ENCODE measurements around the gene IMMP2L.

Gene IMMP2L

GRCh38 chr7:110827287-110827855 lies 734.9 kb downstream of the IMMP2L start:
- peaks cover 2% of the 10 kb centered on the region for H3K36me3 Mint-ChIP-seq (ENCODE audit: low read depth)
- no peaks in the 10 kb centered on the region for H3K27me3 Mint-ChIP-seq (ENCODE audit: low read depth)
- H3K9me3 Mint-ChIP-seq: peaks cover 3% of the 10 kb centered on the region
- H3K4me1 Mint-ChIP-seq (ENCODE audit: low read depth): no peaks in the 10 kb centered on the region
- no peak overlapping the region for H3K27ac Mint-ChIP-seq
- H3K4me3 Mint-ChIP-seq: no peak overlapping the region

DNA sequence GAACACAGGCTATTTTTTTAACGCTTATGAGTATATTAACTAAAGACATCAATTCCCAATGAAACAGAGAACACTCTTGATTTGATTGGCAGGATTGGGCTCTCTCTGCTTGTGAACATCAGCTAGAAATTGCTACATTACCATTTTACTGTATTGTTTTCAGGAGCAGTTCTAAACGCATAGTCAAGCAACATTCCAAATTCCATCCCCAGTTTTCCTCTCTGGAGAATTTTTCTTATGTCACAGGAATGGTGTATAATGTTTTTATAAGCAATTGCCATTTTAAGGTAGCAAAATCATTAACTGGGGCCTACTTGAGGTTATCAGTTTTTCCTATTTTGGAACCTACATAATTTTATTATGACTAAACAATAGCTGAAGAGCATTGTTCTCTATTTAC lies 748.3 kb downstream of the IMMP2L start:
- no peak overlapping the region for H3K27ac Mint-ChIP-seq
- no peak overlapping the region for H3K4me3 Mint-ChIP-seq
- no peaks in the 10 kb centered on the region for H3K27me3 Mint-ChIP-seq (ENCODE audit: low read depth)
- no peaks in the 10 kb centered on the region for H3K36me3 Mint-ChIP-seq (ENCODE audit: low read depth)
- no peaks in the 10 kb centered on the region for H3K4me1 Mint-ChIP-seq (ENCODE audit: low read depth)
- peaks cover 5% of the 10 kb centered on the region for H3K9me3 Mint-ChIP-seq

DNA sequence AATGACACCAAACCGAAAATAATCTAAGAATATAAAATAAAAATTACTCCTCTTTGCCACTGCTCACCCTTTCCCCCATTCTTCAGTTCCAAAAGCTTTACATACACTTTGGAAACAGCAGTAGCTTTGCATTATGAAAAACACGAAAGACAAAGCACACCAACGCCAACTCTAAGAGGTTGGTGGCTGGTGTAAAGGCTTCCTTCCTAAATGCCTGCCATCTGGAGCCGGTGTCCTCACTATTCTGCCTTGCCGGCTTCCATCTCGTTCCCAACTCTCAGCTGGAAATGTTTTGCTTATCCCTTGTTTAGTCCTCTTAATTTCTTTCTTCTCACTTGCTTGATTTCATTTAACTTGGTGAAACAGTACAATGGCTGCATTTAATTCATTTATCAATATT lies 752.5 kb downstream of the IMMP2L start:
- no peaks in the 10 kb centered on the region for H3K9me3 Mint-ChIP-seq

GRCh38 chr7:110808361-110808760 lies 753.9 kb downstream of the IMMP2L start:
- H3K4me3 Mint-ChIP-seq: no peak overlapping the region
- no peaks in the 10 kb centered on the region for H3K36me3 Mint-ChIP-seq (ENCODE audit: low read depth)
- no peaks in the 10 kb centered on the region for H3K4me1 Mint-ChIP-seq (ENCODE audit: low read depth)
- H3K27me3 Mint-ChIP-seq (ENCODE audit: low read depth): no peaks in the 10 kb centered on the region
- no peak overlapping the region for H3K27ac Mint-ChIP-seq
- peaks cover 1% of the 10 kb centered on the region for H3K9me3 Mint-ChIP-seq

More for the DNA sequence above, 752.5 kb downstream of the IMMP2L start:
- H3K4me3 Mint-ChIP-seq: no peak overlapping the region
- no peaks in the 10 kb centered on the region for H3K36me3 Mint-ChIP-seq (ENCODE audit: low read depth)
- H3K27ac Mint-ChIP-seq: no peak overlapping the region
- H3K4me1 Mint-ChIP-seq (ENCODE audit: low read depth): no peaks in the 10 kb centered on the region
- H3K27me3 Mint-ChIP-seq (ENCODE audit: low read depth): no peaks in the 10 kb centered on the region

GRCh38 chr7:110804501-110804900 lies 757.8 kb downstream of the IMMP2L start:
- Mint-ChIP-seq H3K9me3 (peaks cover 8% of the 10 kb centered on the region), H3K4me3 (no peak overlapping the region), H3K27me3 (ENCODE audit: low read depth) (no peaks in the 10 kb centered on the region), H3K36me3 (ENCODE audit: low read depth) (no peaks in the 10 kb centered on the region), H3K4me1 (ENCODE audit: low read depth) (peaks cover 7% of the 10 kb centered on the region), H3K27ac (no peak overlapping the region)

- H3K27ac Mint-ChIP-seq: no peak overlapping the region
- H3K36me3 Mint-ChIP-seq (ENCODE audit: low read depth): no peaks in the 10 kb centered on the region
Measured at GRCh38 chr7:110803602-110804143, 758.6 kb downstream of the IMMP2L start.

GRCh38 chr7:110801502-110801901 lies 760.8 kb downstream of the IMMP2L start:
- H3K4me3 Mint-ChIP-seq: no peak overlapping the region
- no peaks in the 10 kb centered on the region for H3K27me3 Mint-ChIP-seq (ENCODE audit: low read depth)
- peaks cover 7% of the 10 kb centered on the region for H3K4me1 Mint-ChIP-seq (ENCODE audit: low read depth)
- no peak overlapping the region for H3K27ac Mint-ChIP-seq
- H3K36me3 Mint-ChIP-seq (ENCODE audit: low read depth): no peaks in the 10 kb centered on the region
- peaks cover 8% of the 10 kb centered on the region for H3K9me3 Mint-ChIP-seq

More at GRCh38 chr7:110803602-110804143, 758.6 kb downstream of the IMMP2L start:
- Mint-ChIP-seq H3K9me3 (peaks cover 8% of the 10 kb centered on the region), H3K4me3 (no peak overlapping the region), H3K27me3 (ENCODE audit: low read depth) (no peaks in the 10 kb centered on the region), H3K4me1 (ENCODE audit: low read depth) (peaks cover 7% of the 10 kb centered on the region)

GRCh38 chr7:110800984-110801383 lies 761.3 kb downstream of the IMMP2L start:
- Mint-ChIP-seq H3K27ac (no peak overlapping the region), H3K27me3 (ENCODE audit: low read depth) (no peaks in the 10 kb centered on the region), H3K4me1 (ENCODE audit: low read depth) (peaks cover 7% of the 10 kb centered on the region), H3K4me3 (no peak overlapping the region), H3K9me3 (peaks cover 8% of the 10 kb centered on the region), H3K36me3 (ENCODE audit: low read depth) (no peaks in the 10 kb centered on the region)

- H3K4me1 Mint-ChIP-seq (ENCODE audit: low read depth): peaks cover 7% of the 10 kb centered on the region
- H3K4me3 Mint-ChIP-seq: no peak overlapping the region
- H3K9me3 Mint-ChIP-seq: no peaks in the 10 kb centered on the region
- no peak overlapping the region for H3K27ac Mint-ChIP-seq
- no peaks in the 10 kb centered on the region for H3K36me3 Mint-ChIP-seq (ENCODE audit: low read depth)
- no peaks in the 10 kb centered on the region for H3K27me3 Mint-ChIP-seq (ENCODE audit: low read depth)
Measured at GRCh38 chr7:110797656-110798055, 764.6 kb downstream of the IMMP2L start.

- H3K4me1 Mint-ChIP-seq (ENCODE audit: low read depth): no peaks in the 10 kb centered on the region
- no peaks in the 10 kb centered on the region for H3K27me3 Mint-ChIP-seq (ENCODE audit: low read depth)
- peaks cover 3% of the 10 kb centered on the region for H3K9me3 Mint-ChIP-seq
- H3K36me3 Mint-ChIP-seq (ENCODE audit: low read depth): no peaks in the 10 kb centered on the region
- H3K27ac Mint-ChIP-seq: no peak overlapping the region
- H3K4me3 Mint-ChIP-seq: no peak overlapping the region
Measured at GRCh38 chr7:110790992-110791391, 771.3 kb downstream of the IMMP2L start.

- no peaks in the 10 kb centered on the region for H3K27me3 Mint-ChIP-seq (ENCODE audit: low read depth)
- no peak overlapping the region for H3K27ac Mint-ChIP-seq
- no peak overlapping the region for H3K4me3 Mint-ChIP-seq
- no peaks in the 10 kb centered on the region for H3K9me3 Mint-ChIP-seq
- no peaks in the 10 kb centered on the region for H3K4me1 Mint-ChIP-seq (ENCODE audit: low read depth)
- H3K36me3 Mint-ChIP-seq (ENCODE audit: low read depth): no peaks in the 10 kb centered on the region
Measured at GRCh38 chr7:110786328-110786965, 775.8 kb downstream of the IMMP2L start.

DNA sequence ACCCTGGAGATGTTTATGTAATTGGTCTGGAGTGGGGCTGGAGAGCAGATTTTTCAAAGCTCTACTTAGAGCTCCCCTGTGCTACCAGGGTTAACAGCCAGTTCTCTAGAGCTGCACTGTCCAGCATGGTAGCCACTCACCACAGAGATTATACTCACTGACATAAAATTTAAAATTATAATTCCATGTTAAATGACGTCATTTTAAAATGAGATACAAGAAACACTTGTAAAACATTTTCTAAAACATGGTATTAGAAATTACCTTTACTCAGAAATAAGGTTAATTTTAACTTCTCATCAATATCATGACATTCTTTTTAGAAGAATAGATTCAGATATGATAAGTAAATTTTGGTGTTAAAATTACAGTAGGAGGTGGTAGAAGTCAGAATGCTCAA lies 777.5 kb downstream of the IMMP2L start:
- H3K27me3 Mint-ChIP-seq (ENCODE audit: low read depth): no peaks in the 10 kb centered on the region
- H3K36me3 Mint-ChIP-seq (ENCODE audit: low read depth): no peaks in the 10 kb centered on the region
- no peak overlapping the region for H3K27ac Mint-ChIP-seq
- H3K4me1 Mint-ChIP-seq (ENCODE audit: low read depth): no peaks in the 10 kb centered on the region
- H3K4me3 Mint-ChIP-seq: no peak overlapping the region
- H3K9me3 Mint-ChIP-seq: no peaks in the 10 kb centered on the region

DNA sequence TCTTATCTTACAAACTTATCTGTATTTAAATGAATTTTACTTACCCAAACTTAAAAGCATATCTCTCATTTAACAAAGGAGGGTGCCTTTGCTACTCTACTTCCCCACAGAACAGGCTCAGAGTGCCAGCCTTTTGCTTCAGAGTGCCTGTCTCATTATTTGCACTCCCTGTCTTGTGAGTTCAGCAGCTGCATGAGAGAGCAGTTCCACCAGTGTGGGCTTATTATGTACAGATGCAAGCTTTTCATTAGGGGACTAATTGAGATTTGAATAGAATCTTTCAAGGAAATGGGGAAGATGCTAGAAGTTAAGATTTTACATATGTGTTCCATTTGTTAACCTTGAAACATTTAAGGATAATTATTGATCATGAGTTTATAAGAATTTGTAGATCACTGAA lies 781.6 kb downstream of the IMMP2L start:
- Mint-ChIP-seq H3K9me3 (no peaks in the 10 kb centered on the region), H3K27me3 (ENCODE audit: low read depth) (no peaks in the 10 kb centered on the region), H3K36me3 (ENCODE audit: low read depth) (no peaks in the 10 kb centered on the region), H3K4me1 (ENCODE audit: low read depth) (peaks cover 2% of the 10 kb centered on the region), H3K27ac (no peak overlapping the region), H3K4me3 (no peak overlapping the region)

DNA sequence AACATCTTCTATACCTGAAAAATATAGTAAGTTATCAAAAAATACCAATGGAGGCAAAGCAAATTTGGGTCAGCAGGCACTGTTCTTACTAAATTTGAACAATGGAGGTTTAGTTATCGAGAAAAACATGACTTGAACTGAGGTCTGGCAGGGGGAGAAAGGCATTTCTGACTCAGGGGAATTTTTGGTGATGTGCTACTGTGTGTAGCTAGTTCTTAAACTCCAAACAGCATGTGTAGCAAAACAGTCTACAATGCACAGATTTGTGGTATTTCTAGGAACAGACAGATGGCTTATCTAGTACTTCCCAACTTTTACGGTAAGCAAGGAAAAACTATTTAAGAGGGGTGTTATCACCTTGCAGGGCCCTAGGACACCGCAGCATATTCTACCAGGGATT lies 783.0 kb downstream of the IMMP2L start:
- Mint-ChIP-seq H3K36me3 (ENCODE audit: low read depth) (no peaks in the 10 kb centered on the region), H3K4me3 (no peak overlapping the region), H3K9me3 (no peaks in the 10 kb centered on the region), H3K4me1 (ENCODE audit: low read depth) (peaks cover 2% of the 10 kb centered on the region), H3K27ac (no peak overlapping the region), H3K27me3 (ENCODE audit: low read depth) (no peaks in the 10 kb centered on the region)

GRCh38 chr7:110775046-110775445 lies 787.2 kb downstream of the IMMP2L start:
- H3K9me3 Mint-ChIP-seq: peaks cover 9% of the 10 kb centered on the region
- no peaks in the 10 kb centered on the region for H3K27me3 Mint-ChIP-seq (ENCODE audit: low read depth)
- no peak overlapping the region for H3K27ac Mint-ChIP-seq
- H3K4me1 Mint-ChIP-seq (ENCODE audit: low read depth): peaks cover 4% of the 10 kb centered on the region
- no peaks in the 10 kb centered on the region for H3K36me3 Mint-ChIP-seq (ENCODE audit: low read depth)
- H3K4me3 Mint-ChIP-seq: no peak overlapping the region
